Measurements from ENCODE around the gene DTHD1. TPM values are rescaled to one million over a fixed set of nuclear protein-coding genes. Genes with fewer than 3 reads are reported as not detected.

DTHD1 gene
- total and polyA plus RNA-seq, 2 donors (not counting 3 experiments of a cell fraction or from before 2014, with no cell fraction given) = not detected

DNA sequence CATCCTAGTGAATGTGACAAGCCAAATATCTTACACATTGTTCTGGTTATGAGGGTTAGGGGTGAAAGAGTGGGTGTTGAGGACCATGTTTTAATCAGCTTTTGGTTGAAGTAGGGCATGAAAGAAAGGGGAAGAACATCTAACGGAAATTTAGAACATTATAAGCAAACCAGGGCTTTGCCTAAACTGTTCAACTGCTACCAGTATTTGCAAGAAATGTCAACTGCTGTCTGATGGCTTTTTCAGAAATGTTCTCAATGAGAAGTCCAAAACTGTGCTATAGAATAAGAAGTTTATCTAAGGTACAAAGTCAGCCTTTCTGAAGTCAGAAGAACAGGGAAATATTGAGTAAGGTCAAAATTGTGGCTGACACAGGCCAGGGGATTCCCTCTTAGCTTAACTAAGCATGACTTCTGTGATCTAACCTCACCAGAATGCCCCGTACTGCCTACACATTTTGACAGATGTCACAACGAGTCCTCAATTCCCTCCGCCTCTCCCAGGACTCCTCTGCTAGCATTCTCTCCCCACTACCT lies 67.1 kb downstream of the DTHD1 start:
- no peak overlapping the region for H3K4me3 ChIP-seq (replicated peaks in 1 of 3; ENCODE audit: insufficient read depth in 1 of 3, low read depth in 1 of 3, low read length in 3 of 3)
- FAIRE-seq (no peak), DNase-seq (ENCODE audit: low read depth, low spot score) (no peak)
- H2AFZ ChIP-seq (ENCODE audit: low read depth, low read length) = no peak overlapping the region
- no peaks in the 10 kb centered on the region for H3K9me1 ChIP-seq (replicated peaks; ENCODE audit: control insufficient read depth, extremely low read depth, insufficient read depth, low read length)
- no peaks in the 10 kb centered on the region for H3K27me3 ChIP-seq (ENCODE audit: control insufficient read depth in 2 of 2, insufficient read depth in 2 of 2, low read length in 2 of 2)
- CTCF ChIA-PET = no interaction called here
- no peaks in the 10 kb centered on the region for H4K20me1 ChIP-seq (replicated peaks; ENCODE audit: control insufficient read depth, extremely low read depth, insufficient read depth, low read length)
- no peak overlapping the region for H3K4me2 ChIP-seq (ENCODE audit: insufficient read depth, low read length)
- POLR2A ChIA-PET = no interaction called here
- intact Hi-C loops (cut with micrococcal nuclease) = no loop called here
- H3K9ac ChIP-seq (replicated peaks; ENCODE audit: extremely low read depth, insufficient read depth, low read length) = no peak overlapping the region
- dilution Hi-C loops (cut with MboI; ENCODE audit: extremely low pct_ligation_motif_present, low sequenced_read_pairs) = no loop called here
- no peaks in the 10 kb centered on the region for H3K9me3 ChIP-seq (replicated peaks; ENCODE audit: control insufficient read depth, insufficient read depth, low read length)
- no peak overlapping the region for H3K27ac ChIP-seq (ENCODE audit: insufficient read depth, low read depth, low read length)
- no peaks in the 10 kb centered on the region for H3K79me2 ChIP-seq (ENCODE audit: control insufficient read depth, insufficient read depth, low read length)
- TF ChIP-seq, protein P1, sequence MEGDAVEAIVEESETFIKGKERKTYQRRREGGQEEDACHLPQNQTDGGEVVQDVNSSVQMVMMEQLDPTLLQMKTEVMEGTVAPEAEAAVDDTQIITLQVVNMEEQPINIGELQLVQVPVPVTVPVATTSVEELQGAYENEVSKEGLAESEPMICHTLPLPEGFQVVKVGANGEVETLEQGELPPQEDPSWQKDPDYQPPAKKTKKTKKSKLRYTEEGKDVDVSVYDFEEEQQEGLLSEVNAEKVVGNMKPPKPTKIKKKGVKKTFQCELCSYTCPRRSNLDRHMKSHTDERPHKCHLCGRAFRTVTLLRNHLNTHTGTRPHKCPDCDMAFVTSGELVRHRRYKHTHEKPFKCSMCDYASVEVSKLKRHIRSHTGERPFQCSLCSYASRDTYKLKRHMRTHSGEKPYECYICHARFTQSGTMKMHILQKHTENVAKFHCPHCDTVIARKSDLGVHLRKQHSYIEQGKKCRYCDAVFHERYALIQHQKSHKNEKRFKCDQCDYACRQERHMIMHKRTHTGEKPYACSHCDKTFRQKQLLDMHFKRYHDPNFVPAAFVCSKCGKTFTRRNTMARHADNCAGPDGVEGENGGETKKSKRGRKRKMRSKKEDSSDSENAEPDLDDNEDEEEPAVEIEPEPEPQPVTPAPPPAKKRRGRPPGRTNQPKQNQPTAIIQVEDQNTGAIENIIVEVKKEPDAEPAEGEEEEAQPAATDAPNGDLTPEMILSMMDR (IDR thresholded peaks at IDR 0.05; ENCODE audit: extremely low read depth in 1 of 2, insufficient read depth in 1 of 2, low read depth in 1 of 2, low read length in 2 of 2) = no peak
- TF ChIP-seq POLR2A (IDR thresholded peaks at IDR 0.05; ENCODE audit: low read depth, low read length) (no peak), EZH2 (IDR thresholded peaks at IDR 0.05; ENCODE audit: borderline replicate concordance, low read depth, low read length, severe bottlenecking) (no peak), MYC (IDR thresholded peaks at IDR 0.05; ENCODE audit: low read depth, low read length) (no peak), GATA2 (IDR thresholded peaks at IDR 0.05; ENCODE audit: insufficient read depth, insufficient read length, low read depth, low read length) (no peak), POLR2AphosphoS5 (IDR thresholded peaks at IDR 0.05; ENCODE audit: insufficient read depth, low read depth, low read length) (no peak), JUN (IDR thresholded peaks at IDR 0.05; ENCODE audit: borderline replicate concordance, insufficient read depth, insufficient read length, low read depth) (no peak), FOS (IDR thresholded peaks at IDR 0.05; ENCODE audit: borderline replicate concordance, insufficient read depth, low read length) (no peak)
- TF ChIP-seq, protein P2, sequence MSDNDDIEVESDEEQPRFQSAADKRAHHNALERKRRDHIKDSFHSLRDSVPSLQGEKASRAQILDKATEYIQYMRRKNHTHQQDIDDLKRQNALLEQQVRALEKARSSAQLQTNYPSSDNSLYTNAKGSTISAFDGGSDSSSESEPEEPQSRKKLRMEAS (IDR thresholded peaks at IDR 0.05; ENCODE audit: insufficient read depth, insufficient read length) = no peak
- H3K36me3 ChIP-seq (ENCODE audit: control insufficient read depth in 2 of 2, extremely low read depth in 1 of 2, insufficient read depth in 2 of 2, low read length in 2 of 2) = no peaks in the 10 kb centered on the region
- no peaks in the 10 kb centered on the region for H3K4me1 ChIP-seq (ENCODE audit: control insufficient read depth, extremely low read depth, insufficient read depth, low read length)
- BruUV-seq (replicated peaks) = no TSS peak
